Testis (tissue), 2 donors: ENCODE data around the gene HS6ST3.

ENCODE experiments used
- CTCF ChIP-seq, 3 experiments: fragments of 450-650 bp in 2 of 3; fragments of 200-600 bp in 1 of 3; sonication (generic) in 1 of 3; IDR thresholded peaks; one replicate each; pipeline ENCODE4 v1.5.1; 2016 to 2019; ENCODE audit warnings: antibody characterized with exemption in 3 of 3, mild to moderate bottlenecking in 2 of 3, moderate library complexity in 1 of 3
- POLR2A ChIP-seq: fragments of 450-650 bp; IDR thresholded peaks from one replicate; pipeline ENCODE4 v1.6.1; 2017; ENCODE audit warnings: antibody characterized with exemption, mild to moderate bottlenecking, moderate library complexity

- no peak for TF ChIP-seq CTCF (IDR thresholded peaks at IDR 0.05)
- TF ChIP-seq POLR2A: no peak
Observed at GRCh38 chr13:96527497-96527896, 437.6 kb downstream of the HS6ST3 start.
